ENCODE data around the gene CPLX1.
"Not testable (repeated sequence)": the region's sequence is repeated elsewhere in the genome, so short reads cannot be mapped to it uniquely, and the experiment has no call there.

DNA sequence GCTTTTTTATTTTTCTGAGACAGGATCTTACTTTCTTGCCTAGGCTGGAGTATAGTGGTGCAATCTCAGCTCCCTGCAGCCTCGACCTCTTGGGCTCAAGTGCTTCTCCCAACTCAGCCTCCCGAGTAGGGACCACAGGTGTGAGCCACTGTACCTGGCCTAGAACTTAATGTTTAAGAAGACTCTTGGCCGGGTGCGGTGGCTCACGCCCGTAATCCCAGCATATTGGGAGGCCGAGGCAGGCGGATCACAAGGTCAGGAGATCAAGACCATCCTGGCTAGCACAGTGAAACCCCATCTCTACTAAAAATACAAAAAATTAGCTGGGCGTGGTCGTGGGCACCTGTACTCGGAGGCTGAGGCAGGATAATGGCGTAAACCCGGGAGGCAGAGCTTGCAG, 72.7 kb downstream of the CPLX1 start:
- TF ChIP-seq POLR2A, EP300 (IDR thresholded peaks at IDR 0.05): not testable (repeated sequence)
- TF ChIP-seq, protein P1, sequence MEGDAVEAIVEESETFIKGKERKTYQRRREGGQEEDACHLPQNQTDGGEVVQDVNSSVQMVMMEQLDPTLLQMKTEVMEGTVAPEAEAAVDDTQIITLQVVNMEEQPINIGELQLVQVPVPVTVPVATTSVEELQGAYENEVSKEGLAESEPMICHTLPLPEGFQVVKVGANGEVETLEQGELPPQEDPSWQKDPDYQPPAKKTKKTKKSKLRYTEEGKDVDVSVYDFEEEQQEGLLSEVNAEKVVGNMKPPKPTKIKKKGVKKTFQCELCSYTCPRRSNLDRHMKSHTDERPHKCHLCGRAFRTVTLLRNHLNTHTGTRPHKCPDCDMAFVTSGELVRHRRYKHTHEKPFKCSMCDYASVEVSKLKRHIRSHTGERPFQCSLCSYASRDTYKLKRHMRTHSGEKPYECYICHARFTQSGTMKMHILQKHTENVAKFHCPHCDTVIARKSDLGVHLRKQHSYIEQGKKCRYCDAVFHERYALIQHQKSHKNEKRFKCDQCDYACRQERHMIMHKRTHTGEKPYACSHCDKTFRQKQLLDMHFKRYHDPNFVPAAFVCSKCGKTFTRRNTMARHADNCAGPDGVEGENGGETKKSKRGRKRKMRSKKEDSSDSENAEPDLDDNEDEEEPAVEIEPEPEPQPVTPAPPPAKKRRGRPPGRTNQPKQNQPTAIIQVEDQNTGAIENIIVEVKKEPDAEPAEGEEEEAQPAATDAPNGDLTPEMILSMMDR (IDR thresholded peaks at IDR 0.05), result not testable (repeated sequence)

Data from ovary (tissue), 3 donors.